ENCODE results near the gene CMTM4.
"Not testable (repeated sequence)": the region's sequence is repeated elsewhere in the genome, so short reads cannot be mapped to it uniquely, and the experiment has no call there.

DNA sequence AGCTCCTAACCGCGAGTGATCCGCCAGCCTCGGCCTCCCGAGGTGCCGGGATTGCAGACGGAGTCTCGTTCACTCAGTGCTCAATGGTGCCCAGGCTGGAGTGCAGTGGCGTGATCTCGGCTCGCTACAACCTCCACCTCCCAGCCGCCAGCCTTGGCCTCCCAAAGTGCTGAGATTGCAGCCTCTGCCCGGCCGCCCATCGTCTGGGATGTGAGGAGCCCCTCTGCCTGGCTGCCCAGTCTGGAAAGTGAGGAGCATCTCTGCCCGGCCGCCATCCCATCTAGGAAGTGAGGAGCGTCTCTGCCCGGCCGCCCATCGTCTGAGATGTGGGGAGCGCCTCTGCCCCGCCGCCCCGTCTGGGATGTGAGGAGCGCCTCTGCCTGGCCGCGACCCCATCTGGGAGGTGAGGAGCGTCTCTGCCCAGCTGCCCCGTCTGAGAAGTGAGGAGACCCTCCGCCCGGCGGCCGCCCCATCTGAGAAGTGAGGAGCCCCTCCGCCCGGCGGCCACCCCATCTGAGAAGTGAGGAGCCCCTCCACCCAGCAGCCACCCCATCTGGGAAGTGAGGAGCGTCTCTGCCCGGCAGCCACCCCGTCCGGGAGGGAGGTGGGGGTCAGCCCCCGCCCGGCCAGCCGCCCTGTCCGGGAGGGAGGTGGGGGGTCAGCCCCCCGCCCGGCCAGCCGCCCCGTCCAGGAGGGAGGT lies 65.8 kb downstream of the CMTM4 start:
- TF ChIP-seq, protein P1, sequence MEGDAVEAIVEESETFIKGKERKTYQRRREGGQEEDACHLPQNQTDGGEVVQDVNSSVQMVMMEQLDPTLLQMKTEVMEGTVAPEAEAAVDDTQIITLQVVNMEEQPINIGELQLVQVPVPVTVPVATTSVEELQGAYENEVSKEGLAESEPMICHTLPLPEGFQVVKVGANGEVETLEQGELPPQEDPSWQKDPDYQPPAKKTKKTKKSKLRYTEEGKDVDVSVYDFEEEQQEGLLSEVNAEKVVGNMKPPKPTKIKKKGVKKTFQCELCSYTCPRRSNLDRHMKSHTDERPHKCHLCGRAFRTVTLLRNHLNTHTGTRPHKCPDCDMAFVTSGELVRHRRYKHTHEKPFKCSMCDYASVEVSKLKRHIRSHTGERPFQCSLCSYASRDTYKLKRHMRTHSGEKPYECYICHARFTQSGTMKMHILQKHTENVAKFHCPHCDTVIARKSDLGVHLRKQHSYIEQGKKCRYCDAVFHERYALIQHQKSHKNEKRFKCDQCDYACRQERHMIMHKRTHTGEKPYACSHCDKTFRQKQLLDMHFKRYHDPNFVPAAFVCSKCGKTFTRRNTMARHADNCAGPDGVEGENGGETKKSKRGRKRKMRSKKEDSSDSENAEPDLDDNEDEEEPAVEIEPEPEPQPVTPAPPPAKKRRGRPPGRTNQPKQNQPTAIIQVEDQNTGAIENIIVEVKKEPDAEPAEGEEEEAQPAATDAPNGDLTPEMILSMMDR (IDR thresholded peaks at IDR 0.05; ENCODE audit: borderline replicate concordance, extremely low read depth, low read length, poor library complexity, severe bottlenecking), result not testable (repeated sequence)
- not testable (repeated sequence) for TF ChIP-seq EZH2 (IDR thresholded peaks at IDR 0.05; ENCODE audit: borderline replicate concordance, low read depth, low read length, severe bottlenecking)

Data from DND-41 (cell line).